ENCODE results near the gene CAND2. TPM values are rescaled to one million over a fixed set of nuclear protein-coding genes. Genes with fewer than 3 reads are reported as not detected.

CAND2 gene
- total RNA-seq, 2 experiments from 2014 or later, result 2.5 to 2.7 TPM

DNA sequence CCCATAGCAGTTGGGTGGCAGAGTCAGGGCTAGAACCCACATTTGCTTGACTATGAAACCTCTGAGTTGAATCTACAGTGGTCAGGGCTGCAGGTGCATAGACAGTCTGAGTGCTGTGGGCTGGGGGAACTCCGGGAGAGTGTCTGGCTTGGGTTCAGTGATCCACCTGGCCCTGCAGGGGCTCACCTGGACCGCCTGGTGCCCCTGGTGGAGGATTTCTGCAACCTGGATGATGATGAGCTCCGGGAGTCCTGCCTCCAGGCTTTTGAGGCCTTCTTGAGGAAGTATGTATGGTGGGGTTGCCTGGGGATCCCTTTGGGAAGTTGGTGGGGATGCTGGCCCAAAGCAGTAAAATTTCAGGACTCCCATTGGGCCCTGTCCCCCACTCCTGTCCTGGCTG is 16.3 kb downstream of the CAND2 start:
- intact Hi-C loops (cut with micrococcal nuclease), result no loop called here
- no peak overlapping the region for H3K27ac Mint-ChIP-seq
- H3K36me3 Mint-ChIP-seq (ENCODE audit: low read depth), result peaks cover 1% of the 10 kb centered on the region
- no peak overlapping the region for H3K4me3 Mint-ChIP-seq
- H3K9me3 Mint-ChIP-seq, result no peaks in the 10 kb centered on the region
- DNase-seq, result no peak
- H3K27me3 Mint-ChIP-seq (ENCODE audit: low read depth), result no peaks in the 10 kb centered on the region
- H3K4me1 Mint-ChIP-seq (ENCODE audit: low read depth), result peaks cover 4% of the 10 kb centered on the region
- CTCF ChIA-PET, result interaction anchor here (1.1 kb wide), 1 partner anchor 10 kb away, joined by 3 read pairs; no protein-coding TSS in a partner anchor

DNA sequence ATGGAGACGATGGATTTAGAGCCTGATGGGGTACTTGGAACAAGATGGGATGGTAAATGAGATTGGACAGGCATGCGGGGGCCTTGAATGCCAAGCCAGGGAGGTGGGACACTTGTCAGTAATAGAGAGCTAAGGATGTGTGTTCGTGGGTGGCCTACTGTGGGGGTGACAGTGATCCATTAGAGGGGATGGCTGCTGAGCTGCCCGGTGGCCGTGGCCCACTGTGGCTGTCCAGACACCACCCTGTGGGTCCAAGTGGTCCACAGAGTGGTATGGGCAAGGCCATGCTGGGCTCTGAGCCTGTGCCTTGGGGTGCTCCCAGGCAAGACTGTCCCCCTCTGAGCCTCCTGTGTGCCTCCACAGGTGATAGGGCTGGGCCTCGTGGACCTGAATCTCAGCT is 17.5 kb downstream of the CAND2 start:
- intact Hi-C loops (cut with micrococcal nuclease), result no loop called here
- Mint-ChIP-seq H3K9me3 (no peaks in the 10 kb centered on the region), H3K27me3 (ENCODE audit: low read depth) (no peaks in the 10 kb centered on the region), H3K27ac (no peak overlapping the region), H3K4me1 (ENCODE audit: low read depth) (peaks cover 4% of the 10 kb centered on the region), H3K4me3 (no peak overlapping the region), H3K36me3 (ENCODE audit: low read depth) (peaks cover 1% of the 10 kb centered on the region)
- DNase-seq, result no peak
- CTCF ChIA-PET, result interaction anchor here (0.7 to 1.4 kb wide), 2 partner anchors 17 to 107 kb away, joined by 3 read pairs; no protein-coding TSS in a partner anchor

DNA sequence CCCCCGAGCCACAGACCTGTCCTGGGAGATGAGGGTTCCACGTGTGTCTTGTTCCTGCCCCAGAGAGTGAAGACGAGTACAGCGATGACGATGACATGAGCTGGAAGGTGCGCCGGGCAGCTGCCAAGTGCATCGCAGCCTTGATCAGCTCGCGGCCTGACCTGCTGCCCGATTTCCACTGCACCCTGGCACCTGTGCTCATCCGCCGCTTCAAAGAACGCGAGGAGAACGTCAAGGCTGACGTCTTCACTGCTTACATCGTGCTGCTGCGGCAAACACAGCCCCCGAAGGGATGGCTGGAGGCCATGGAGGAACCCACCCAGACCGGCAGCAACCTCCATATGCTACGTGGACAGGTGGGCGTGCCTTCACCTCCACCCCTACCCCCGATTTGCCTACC is 18.6 kb downstream of the CAND2 start:
- H3K9me3 Mint-ChIP-seq, result no peaks in the 10 kb centered on the region
- H3K4me1 Mint-ChIP-seq (ENCODE audit: low read depth), result peaks cover 4% of the 10 kb centered on the region
- no peak overlapping the region for H3K27ac Mint-ChIP-seq
- H3K4me3 Mint-ChIP-seq, result no peak overlapping the region
- no peaks in the 10 kb centered on the region for H3K27me3 Mint-ChIP-seq (ENCODE audit: low read depth)
- H3K36me3 Mint-ChIP-seq (ENCODE audit: low read depth), result peaks cover 1% of the 10 kb centered on the region
- DNase-seq, result no peak
- CTCF ChIA-PET, result no interaction called here
- intact Hi-C loops (cut with micrococcal nuclease), result no loop called here

DNA sequence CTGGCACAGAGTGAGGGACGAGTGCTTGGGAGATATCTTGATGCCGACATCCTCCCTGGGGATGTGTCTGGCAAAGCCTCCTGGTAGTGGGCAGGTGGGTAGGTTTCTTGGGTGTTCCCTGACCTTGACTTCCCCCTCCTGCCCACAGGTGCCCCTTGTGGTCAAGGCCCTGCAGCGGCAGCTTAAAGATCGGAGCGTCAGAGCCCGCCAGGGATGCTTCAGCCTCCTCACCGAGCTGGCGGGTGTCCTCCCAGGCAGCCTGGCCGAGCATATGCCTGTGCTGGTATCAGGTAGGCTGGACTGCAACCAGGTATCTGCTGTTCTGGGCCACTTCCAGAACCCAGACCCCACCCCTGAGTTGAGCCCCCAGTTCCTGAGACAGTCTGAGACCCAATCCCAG is 19.2 kb downstream of the CAND2 start:
- CTCF ChIA-PET, result no interaction called here
- Mint-ChIP-seq H3K9me3 (no peaks in the 10 kb centered on the region), H3K4me3 (no peak overlapping the region), H3K27me3 (ENCODE audit: low read depth) (no peaks in the 10 kb centered on the region), H3K36me3 (ENCODE audit: low read depth) (peaks cover 1% of the 10 kb centered on the region), H3K27ac (no peak overlapping the region), H3K4me1 (ENCODE audit: low read depth) (peaks cover 1% of the 10 kb centered on the region)
- no peak for DNase-seq
- intact Hi-C loops (cut with micrococcal nuclease), result no loop called here

DNA sequence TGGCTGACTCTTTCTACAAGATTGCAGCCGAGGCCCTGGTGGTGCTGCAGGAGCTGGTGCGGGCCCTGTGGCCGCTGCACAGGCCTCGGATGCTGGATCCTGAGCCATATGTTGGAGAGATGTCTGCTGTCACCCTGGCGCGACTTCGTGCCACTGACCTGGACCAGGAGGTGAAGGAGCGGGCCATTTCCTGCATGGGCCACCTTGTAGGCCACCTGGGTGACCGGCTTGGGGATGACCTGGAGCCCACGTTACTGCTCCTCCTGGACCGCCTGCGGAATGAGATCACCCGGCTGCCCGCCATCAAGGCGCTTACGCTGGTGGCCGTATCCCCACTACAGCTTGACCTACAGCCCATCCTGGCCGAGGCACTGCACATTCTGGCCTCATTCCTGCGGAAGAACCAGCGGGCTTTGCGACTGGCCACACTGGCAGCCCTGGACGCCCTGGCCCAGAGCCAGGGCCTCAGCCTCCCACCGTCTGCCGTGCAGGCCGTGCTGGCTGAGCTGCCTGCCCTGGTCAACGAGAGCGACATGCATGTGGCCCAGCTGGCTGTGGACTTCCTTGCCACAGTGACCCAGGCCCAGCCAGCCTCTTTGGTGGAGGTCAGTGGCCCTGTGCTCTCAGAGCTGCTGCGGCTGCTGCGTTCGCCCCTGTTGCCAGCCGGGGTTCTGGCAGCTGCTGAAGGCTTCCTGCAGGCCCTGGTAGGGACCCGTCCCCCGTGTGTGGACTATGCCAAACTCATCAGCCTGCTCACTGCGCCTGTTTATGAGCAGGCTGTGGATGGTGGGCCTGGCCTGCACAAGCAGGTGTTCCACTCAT is 20.3 kb downstream of the CAND2 start:
- intact Hi-C loops (cut with micrococcal nuclease), result no loop called here
- Mint-ChIP-seq H3K4me1 (ENCODE audit: low read depth) (no peaks in the 10 kb centered on the region), H3K9me3 (no peaks in the 10 kb centered on the region), H3K27ac (no peak overlapping the region), H3K27me3 (ENCODE audit: low read depth) (no peaks in the 10 kb centered on the region), H3K36me3 (ENCODE audit: low read depth) (peaks cover 1% of the 10 kb centered on the region), H3K4me3 (no peak overlapping the region)
- no peak for DNase-seq
- CTCF ChIA-PET, result interaction anchor here (1.4 kb wide), 1 partner anchor 25 kb away, joined by 3 read pairs; no protein-coding TSS in a partner anchor

DNA sequence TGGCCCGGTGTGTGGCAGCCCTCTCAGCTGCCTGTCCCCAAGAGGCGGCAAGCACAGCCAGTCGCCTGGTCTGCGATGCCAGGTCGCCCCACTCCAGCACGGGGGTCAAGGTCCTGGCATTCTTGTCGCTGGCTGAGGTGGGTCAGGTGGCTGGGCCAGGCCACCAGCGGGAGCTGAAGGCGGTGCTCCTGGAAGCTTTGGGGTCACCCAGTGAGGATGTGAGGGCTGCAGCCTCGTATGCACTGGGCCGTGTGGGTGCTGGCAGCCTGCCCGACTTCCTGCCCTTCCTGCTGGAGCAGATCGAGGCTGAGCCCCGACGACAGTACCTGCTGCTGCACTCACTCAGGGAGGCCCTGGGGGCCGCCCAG is 20.8 kb downstream of the CAND2 start:
- Mint-ChIP-seq H3K4me1 (ENCODE audit: low read depth) (no peaks in the 10 kb centered on the region), H3K27me3 (ENCODE audit: low read depth) (no peaks in the 10 kb centered on the region), H3K9me3 (no peaks in the 10 kb centered on the region), H3K36me3 (ENCODE audit: low read depth) (peaks cover 1% of the 10 kb centered on the region), H3K4me3 (no peak overlapping the region), H3K27ac (no peak overlapping the region)
- intact Hi-C loops (cut with micrococcal nuclease), result no loop called here
- CTCF ChIA-PET, result interaction anchor here (1.4 kb wide), 1 partner anchor 25 kb away, joined by 3 read pairs; no protein-coding TSS in a partner anchor
- no peak for DNase-seq

DNA sequence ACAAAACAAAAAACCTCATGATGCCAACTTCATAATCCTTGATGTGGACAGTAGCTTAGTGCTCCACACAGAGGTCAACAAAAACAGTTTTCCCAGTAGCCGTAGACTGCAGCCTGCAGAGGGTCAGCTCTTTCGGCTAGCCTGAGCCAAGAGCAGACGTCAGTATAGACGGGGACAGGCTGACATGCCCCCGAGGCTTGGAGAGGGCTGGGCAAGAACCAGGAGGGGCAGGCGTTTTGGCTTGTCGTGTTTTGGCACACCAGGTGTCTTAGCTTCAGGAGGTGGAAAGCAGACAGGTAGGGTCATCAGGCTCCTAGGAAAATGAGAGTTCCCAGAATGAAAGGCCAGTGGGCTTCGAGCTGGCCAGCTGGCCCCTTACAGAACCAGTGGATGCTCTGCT is 21.8 kb downstream of the CAND2 start:
- CTCF ChIA-PET, result interaction anchor here (1.9 kb wide), 1 partner anchor 8 kb away, joined by 7 read pairs; no protein-coding TSS in a partner anchor
- Mint-ChIP-seq H3K9me3 (no peaks in the 10 kb centered on the region), H3K36me3 (ENCODE audit: low read depth) (peaks cover 1% of the 10 kb centered on the region), H3K27ac (no peak overlapping the region), H3K4me1 (ENCODE audit: low read depth) (no peaks in the 10 kb centered on the region), H3K4me3 (no peak overlapping the region), H3K27me3 (ENCODE audit: low read depth) (no peaks in the 10 kb centered on the region)
- intact Hi-C loops (cut with micrococcal nuclease), result no loop called here
- DNase-seq, result no peak

DNA sequence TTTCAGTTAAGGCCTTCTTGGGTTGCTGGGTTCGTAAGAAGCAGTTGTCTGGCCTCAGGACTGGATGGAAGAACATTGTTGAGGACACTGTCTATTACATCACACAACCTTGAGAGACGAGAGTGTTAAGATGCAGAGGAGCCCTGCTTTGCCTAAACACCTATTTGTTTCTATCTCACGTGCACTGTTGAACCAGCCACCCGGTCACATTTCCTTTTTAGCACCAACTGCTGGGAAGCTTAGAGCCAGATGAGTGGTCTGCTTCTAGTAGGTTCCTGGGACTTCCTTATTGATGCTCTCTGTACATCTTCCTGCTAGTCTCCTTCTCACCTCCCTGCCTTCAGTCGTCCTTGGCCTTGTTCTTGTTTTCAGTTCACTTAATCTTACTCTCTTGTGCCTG is 22.3 kb downstream of the CAND2 start:
- no peak for DNase-seq
- no peak overlapping the region for H3K4me3 Mint-ChIP-seq
- no peaks in the 10 kb centered on the region for H3K4me1 Mint-ChIP-seq (ENCODE audit: low read depth)
- intact Hi-C loops (cut with micrococcal nuclease), result no loop called here
- CTCF ChIA-PET, result interaction anchor here (1.9 kb wide), 1 partner anchor 8 kb away, joined by 7 read pairs; no protein-coding TSS in a partner anchor
- H3K27me3 Mint-ChIP-seq (ENCODE audit: low read depth), result no peaks in the 10 kb centered on the region
- no peaks in the 10 kb centered on the region for H3K9me3 Mint-ChIP-seq
- no peak overlapping the region for H3K27ac Mint-ChIP-seq
- peaks cover under 1% of the 10 kb centered on the region for H3K36me3 Mint-ChIP-seq (ENCODE audit: low read depth)

DNA sequence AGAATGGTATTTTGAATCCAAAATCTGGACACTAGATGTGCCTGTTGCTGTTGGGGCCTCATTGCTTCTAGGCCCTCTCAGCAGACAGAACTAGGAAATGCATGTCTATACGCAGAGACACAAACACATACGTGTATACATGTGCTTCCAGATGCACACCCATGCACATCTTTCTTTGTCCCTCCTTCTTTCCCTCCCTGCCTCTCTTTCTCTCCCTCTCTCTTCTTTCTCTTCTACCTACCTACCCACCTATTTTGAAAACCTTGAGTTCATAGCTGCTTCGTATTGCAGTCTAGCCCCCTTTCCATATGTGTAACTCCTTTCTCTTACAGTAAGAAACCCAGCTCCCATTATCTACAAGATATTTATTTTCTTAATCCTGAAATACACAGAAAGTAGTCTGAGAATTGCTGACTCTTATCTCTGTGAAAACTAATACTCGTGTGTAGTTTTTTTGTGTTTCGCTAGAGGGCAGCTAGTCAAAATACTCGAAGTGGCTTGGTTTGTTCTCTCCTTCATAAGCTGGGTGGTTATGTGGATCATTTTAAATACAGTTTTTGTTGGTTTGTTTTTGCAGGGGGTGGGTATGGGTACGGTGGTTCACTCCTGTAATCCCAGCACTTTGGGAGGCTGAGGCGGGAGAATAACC is 26.4 kb downstream of the CAND2 start:
- Mint-ChIP-seq H3K9me3 (no peaks in the 10 kb centered on the region), H3K27me3 (ENCODE audit: low read depth) (no peaks in the 10 kb centered on the region), H3K27ac (no peak overlapping the region), H3K36me3 (ENCODE audit: low read depth) (no peaks in the 10 kb centered on the region), H3K4me3 (no peak overlapping the region), H3K4me1 (ENCODE audit: low read depth) (no peaks in the 10 kb centered on the region)
- no peak for DNase-seq
- intact Hi-C loops (cut with micrococcal nuclease), result no loop called here
- CTCF ChIA-PET, result interaction anchor here (0.7 to 1.2 kb wide), 5 partner anchors 10 to 216 kb away, joined by 3 to 4 read pairs (median 3); partner anchors contain the start of gene RPL32

DNA sequence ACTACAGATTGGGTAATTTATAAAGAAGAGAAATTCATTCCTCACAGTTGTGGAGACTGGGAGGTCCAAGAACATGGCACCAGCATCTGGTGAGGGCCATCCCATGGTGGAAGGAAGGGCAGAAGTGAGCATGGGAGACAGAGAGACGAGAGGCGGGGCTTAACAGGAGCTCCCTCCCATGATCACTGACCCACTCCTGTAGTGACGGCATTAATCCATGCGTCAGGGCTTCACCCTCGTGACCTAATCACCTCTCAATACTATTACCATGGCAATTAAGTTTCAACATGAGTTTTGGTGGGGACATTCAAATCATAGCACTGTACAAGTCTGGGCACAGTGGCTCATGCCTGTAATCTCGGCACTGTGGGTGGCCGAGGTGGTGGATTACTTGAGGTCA is 27.8 kb downstream of the CAND2 start:
- Mint-ChIP-seq H3K4me1 (ENCODE audit: low read depth) (no peaks in the 10 kb centered on the region), H3K9me3 (no peaks in the 10 kb centered on the region), H3K27ac (no peak overlapping the region), H3K36me3 (ENCODE audit: low read depth) (no peaks in the 10 kb centered on the region), H3K27me3 (ENCODE audit: low read depth) (no peaks in the 10 kb centered on the region), H3K4me3 (no peak overlapping the region)
- no peak for DNase-seq
- CTCF ChIA-PET, result interaction anchor here (0.6 kb wide), 1 partner anchor 1588 kb away, joined by 3 read pairs; no protein-coding TSS in a partner anchor
- intact Hi-C loops (cut with micrococcal nuclease), result no loop called here

DNA sequence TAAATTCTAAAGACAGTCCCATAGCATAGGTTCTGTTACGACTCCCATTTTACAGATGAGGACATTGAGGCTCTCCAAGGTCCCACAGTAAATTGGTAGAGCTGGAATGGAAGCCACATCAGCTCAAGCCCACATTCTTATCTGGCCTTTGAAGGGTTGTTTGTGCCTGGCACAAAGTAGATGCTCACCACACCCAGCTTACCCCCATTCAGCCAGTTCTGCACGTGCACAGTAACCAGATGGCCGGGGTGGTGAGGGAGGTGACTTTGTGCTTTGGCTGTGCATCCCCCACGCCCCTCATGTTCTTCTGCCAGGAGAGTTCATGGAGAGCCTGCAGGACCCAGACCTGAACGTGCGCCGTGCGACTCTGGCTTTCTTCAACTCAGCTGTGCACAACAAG is 28.7 kb downstream of the CAND2 start:
- no peaks in the 10 kb centered on the region for H3K4me1 Mint-ChIP-seq (ENCODE audit: low read depth)
- no peak overlapping the region for H3K27ac Mint-ChIP-seq
- no peak overlapping the region for H3K4me3 Mint-ChIP-seq
- H3K9me3 Mint-ChIP-seq, result no peaks in the 10 kb centered on the region
- DNase-seq, result no peak
- H3K27me3 Mint-ChIP-seq (ENCODE audit: low read depth), result no peaks in the 10 kb centered on the region
- intact Hi-C loops (cut with micrococcal nuclease), result no loop called here
- no peaks in the 10 kb centered on the region for H3K36me3 Mint-ChIP-seq (ENCODE audit: low read depth)
- CTCF ChIA-PET, result no interaction called here

DNA sequence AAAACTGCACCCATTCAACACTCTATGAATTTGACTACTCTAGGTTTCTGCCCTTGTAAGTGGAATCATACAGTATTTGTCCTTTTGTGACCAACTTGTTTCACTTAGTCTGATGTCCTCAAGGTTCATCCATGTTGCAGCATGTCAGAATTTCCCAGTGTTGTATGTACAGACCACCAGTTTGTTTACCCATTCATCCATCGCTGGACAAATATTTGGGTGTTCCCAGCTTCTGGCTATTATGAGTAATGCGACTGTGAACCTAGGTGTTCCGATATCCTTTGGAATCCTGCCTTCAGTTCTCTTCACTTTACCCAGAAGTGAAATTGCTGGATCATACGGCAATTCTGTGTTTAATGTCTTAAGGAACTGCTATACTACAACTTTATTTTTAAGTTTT is 32.3 kb downstream of the CAND2 start:
- CTCF ChIA-PET, result no interaction called here
- no peak overlapping the region for H3K27ac Mint-ChIP-seq
- no peak overlapping the region for H3K4me3 Mint-ChIP-seq
- no peaks in the 10 kb centered on the region for H3K4me1 Mint-ChIP-seq (ENCODE audit: low read depth)
- H3K27me3 Mint-ChIP-seq (ENCODE audit: low read depth), result no peaks in the 10 kb centered on the region
- intact Hi-C loops (cut with micrococcal nuclease), result no loop called here
- no peak for DNase-seq
- no peaks in the 10 kb centered on the region for H3K9me3 Mint-ChIP-seq
- H3K36me3 Mint-ChIP-seq (ENCODE audit: low read depth), result peaks cover 11% of the 10 kb centered on the region

DNA sequence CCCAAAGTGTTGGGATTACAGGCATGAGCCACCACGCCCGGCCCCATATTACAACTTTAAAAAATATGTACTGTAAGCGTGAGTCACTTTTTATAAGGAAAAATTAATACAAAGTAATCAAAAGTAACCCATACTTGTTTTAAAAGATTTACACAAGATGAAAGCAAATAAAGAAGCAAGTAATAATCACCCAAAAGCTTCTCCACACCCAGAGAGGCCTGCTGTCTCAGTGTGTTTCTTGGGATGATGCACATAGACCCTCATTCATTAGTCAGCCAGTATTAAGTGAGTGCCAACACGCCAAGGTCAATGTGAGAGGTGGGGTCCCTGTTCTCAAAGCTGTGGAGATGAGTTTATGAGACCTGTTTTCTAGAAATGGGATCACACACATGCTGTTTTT is 32.9 kb downstream of the CAND2 start:
- DNase-seq, result no peak
- intact Hi-C loops (cut with micrococcal nuclease), result no loop called here
- Mint-ChIP-seq H3K27me3 (ENCODE audit: low read depth) (no peaks in the 10 kb centered on the region), H3K4me1 (ENCODE audit: low read depth) (no peaks in the 10 kb centered on the region), H3K4me3 (no peak overlapping the region), H3K9me3 (no peaks in the 10 kb centered on the region), H3K36me3 (ENCODE audit: low read depth) (peaks cover 16% of the 10 kb centered on the region), H3K27ac (no peak overlapping the region)
- CTCF ChIA-PET, result no interaction called here
